Amniotic stem cell (primary cell): ENCODE results near the gene METAP1D.
"Not testable (repeated sequence)": the region's sequence is repeated elsewhere in the genome, so short reads cannot be mapped to it uniquely, and the experiment has no call there.

Experiments
- DNase-seq: peaks from one replicate; lab custom pipeline; 2025; lab: John Stamatoyannopoulos, UW

METAP1D gene

GRCh38 chr2:171997031-171997430 is 2.7 kb upstream of the METAP1D start:
- not testable (repeated sequence) for DNase-seq

GRCh38 chr2:171999161-171999560 is 592 bp upstream of the METAP1D start:
- DNase-seq: no peak

GRCh38 chr2:172000696-172001361 is 1.1 kb downstream of the METAP1D start:
- no peak for DNase-seq

GRCh38 chr2:172007372-172007771 is 7.6 kb downstream of the METAP1D start:
- DNase-seq: no peak

- DNase-seq: no peak
Measured at GRCh38 chr2:172009823-172010222, 10.1 kb downstream of the METAP1D start.

GRCh38 chr2:172011812-172012575 is 12.2 kb downstream of the METAP1D start:
- DNase-seq: no peak

GRCh38 chr2:172012677-172013391 is 13.1 kb downstream of the METAP1D start:
- DNase-seq: no peak

GRCh38 chr2:172013396-172013795 is 13.6 kb downstream of the METAP1D start:
- DNase-seq: no peak

- no peak for DNase-seq
Measured at GRCh38 chr2:172021074-172021931, 21.6 kb downstream of the METAP1D start.

GRCh38 chr2:172021955-172022354 is 22.2 kb downstream of the METAP1D start:
- no peak for DNase-seq

GRCh38 chr2:172031536-172031935 is 31.8 kb downstream of the METAP1D start:
- DNase-seq: no peak

GRCh38 chr2:172038121-172038520 is 38.4 kb downstream of the METAP1D start:
- no peak for DNase-seq

- DNase-seq: peak; percentile 56
Measured at GRCh38 chr2:172038604-172039003, 38.9 kb downstream of the METAP1D start.

GRCh38 chr2:172039011-172039704 is 39.4 kb downstream of the METAP1D start:
- DNase-seq: no peak

- no peak for DNase-seq
Measured at GRCh38 chr2:172040311-172040710, 40.6 kb downstream of the METAP1D start.

GRCh38 chr2:172046080-172046678 is 46.4 kb downstream of the METAP1D start:
- DNase-seq: no peak

- no peak for DNase-seq
Measured at GRCh38 chr2:172046866-172047565, 47.3 kb downstream of the METAP1D start.

GRCh38 chr2:172047566-172048507 is 48.1 kb downstream of the METAP1D start:
- DNase-seq: no peak
